ENCODE measurements around the gene KTN1. TPM values are rescaled to one million over a fixed set of nuclear protein-coding genes. Genes with fewer than 3 reads are reported as not detected.

The KTN1 gene
- total RNA-seq, 1 experiment from 2014 or later, result 180 TPM

DNA sequence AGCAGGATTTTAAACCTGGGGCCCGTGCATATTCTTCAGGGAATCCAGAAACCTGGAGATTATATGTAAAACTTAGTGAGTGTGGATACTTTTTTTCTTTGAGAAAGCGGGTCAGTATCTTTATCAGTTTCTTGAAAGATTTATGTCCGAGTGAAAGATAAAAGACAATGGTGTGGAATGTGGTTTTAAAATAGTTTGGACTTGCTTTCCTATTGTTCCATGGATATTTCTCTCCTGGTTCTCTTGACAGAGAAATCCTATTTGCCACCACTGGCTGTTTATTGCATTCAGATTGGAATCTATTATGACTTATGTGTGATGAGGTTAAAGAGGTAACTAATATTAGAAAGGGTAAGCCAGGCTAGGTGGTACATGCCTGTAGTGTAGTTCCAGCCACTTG lies 27.4 kb downstream of the KTN1 start:
- intact Hi-C loops (cut with micrococcal nuclease), result no loop called here
- peak overlapping the region; percentile 50 for H3K27ac Mint-ChIP-seq (ENCODE audit: low read depth, unreplicated experiment)

DNA sequence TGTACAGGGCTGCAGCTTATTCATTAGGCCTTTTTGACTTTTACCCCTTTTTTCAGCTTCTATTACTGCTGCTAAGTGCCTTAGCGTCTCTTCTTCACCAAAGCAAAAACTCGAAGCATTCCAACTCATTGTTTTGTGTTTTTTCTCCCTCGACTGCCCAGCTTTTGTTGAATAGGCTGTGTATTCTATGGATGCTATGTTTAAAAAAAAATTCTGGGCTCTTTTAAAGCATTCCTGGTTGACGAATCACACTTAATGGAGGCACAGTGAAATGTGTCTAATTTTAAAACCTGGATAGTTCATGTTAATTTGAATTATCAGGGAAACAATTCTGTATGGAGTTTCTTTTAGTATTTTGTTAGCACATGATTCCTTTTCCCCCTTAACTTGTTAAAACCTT lies 29.7 kb downstream of the KTN1 start:
- intact Hi-C loops (cut with micrococcal nuclease), result no loop called here

More for the DNA sequence above, 27.4 kb downstream of the KTN1 start:
- BruUV-seq (replicated peaks), result no TSS peak
- H3K9me3 Mint-ChIP-seq (ENCODE audit: unreplicated experiment), result no peaks in the 10 kb centered on the region
- H3K36me3 Mint-ChIP-seq (ENCODE audit: insufficient read depth, unreplicated experiment), result peaks cover 10% of the 10 kb centered on the region
- H3K4me3 Mint-ChIP-seq (ENCODE audit: unreplicated experiment), result no peak overlapping the region
- no peaks in the 10 kb centered on the region for H3K27me3 Mint-ChIP-seq (ENCODE audit: insufficient read depth, unreplicated experiment)
- no peak for DNase-seq (ENCODE audit: unreplicated experiment)
- CTCF ChIA-PET, result no interaction called here
- peaks cover 33% of the 10 kb centered on the region for H3K4me1 Mint-ChIP-seq (ENCODE audit: insufficient read depth, unreplicated experiment)
- TF ChIP-seq, protein P1, sequence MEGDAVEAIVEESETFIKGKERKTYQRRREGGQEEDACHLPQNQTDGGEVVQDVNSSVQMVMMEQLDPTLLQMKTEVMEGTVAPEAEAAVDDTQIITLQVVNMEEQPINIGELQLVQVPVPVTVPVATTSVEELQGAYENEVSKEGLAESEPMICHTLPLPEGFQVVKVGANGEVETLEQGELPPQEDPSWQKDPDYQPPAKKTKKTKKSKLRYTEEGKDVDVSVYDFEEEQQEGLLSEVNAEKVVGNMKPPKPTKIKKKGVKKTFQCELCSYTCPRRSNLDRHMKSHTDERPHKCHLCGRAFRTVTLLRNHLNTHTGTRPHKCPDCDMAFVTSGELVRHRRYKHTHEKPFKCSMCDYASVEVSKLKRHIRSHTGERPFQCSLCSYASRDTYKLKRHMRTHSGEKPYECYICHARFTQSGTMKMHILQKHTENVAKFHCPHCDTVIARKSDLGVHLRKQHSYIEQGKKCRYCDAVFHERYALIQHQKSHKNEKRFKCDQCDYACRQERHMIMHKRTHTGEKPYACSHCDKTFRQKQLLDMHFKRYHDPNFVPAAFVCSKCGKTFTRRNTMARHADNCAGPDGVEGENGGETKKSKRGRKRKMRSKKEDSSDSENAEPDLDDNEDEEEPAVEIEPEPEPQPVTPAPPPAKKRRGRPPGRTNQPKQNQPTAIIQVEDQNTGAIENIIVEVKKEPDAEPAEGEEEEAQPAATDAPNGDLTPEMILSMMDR (IDR thresholded peaks at IDR 0.05; ENCODE audit: unreplicated experiment), result no peak
- POLR2A ChIA-PET, result interaction anchor here (0.6 to 1.7 kb wide), 2 partner anchors 26 to 63 kb away, joined by 4 to 10 read pairs; no protein-coding TSS in a partner anchor

DNA sequence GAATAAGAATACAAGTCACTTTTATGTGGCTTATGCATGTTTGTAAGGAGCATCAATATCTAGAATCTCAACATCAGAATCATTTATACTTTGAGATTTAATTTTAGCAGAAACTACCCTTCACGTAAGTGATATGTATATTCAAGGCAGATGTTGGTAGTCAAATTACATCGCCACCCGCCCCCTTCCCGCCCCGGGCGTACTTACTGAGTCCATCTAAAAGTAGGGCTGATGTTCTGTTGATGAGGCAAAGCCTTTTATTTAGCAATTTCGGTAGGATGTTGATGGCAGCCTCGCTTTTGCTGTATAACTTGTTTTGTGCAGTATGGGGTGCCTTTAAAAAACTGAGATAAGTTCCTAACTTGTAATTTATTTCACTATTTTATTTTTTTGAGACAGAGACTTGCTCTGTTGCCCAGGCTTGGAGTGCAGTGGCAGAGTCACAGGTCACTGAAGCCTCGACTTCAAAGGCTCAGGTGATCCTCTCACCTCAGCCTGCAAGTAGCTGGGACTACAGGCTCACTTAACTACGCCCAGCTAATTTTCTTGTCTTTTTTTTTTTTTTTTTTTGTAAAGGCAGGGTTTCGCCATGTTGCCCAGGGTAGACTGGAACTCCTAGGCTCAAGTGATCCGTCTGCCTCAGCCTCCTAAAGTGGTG lies 30.8 kb downstream of the KTN1 start:
- no peak overlapping the region for H3K4me3 Mint-ChIP-seq (ENCODE audit: unreplicated experiment)
- H3K27me3 Mint-ChIP-seq (ENCODE audit: insufficient read depth, unreplicated experiment), result no peaks in the 10 kb centered on the region
- no TSS peak for BruUV-seq (replicated peaks)
- peaks cover 42% of the 10 kb centered on the region for H3K36me3 Mint-ChIP-seq (ENCODE audit: insufficient read depth, unreplicated experiment)
- no peak overlapping the region for H3K27ac Mint-ChIP-seq (ENCODE audit: low read depth, unreplicated experiment)
- no peaks in the 10 kb centered on the region for H3K9me3 Mint-ChIP-seq (ENCODE audit: unreplicated experiment)
- ChIA-PET CTCF (interaction anchor here (0.7 kb wide), 1 partner anchor 164 kb away, joined by 3 read pairs; no protein-coding TSS in a partner anchor), POLR2A (no interaction called here)
- no peak for DNase-seq (ENCODE audit: unreplicated experiment)
- TF ChIP-seq, protein P1 (IDR thresholded peaks at IDR 0.05; ENCODE audit: unreplicated experiment), result no peak
- H3K4me1 Mint-ChIP-seq (ENCODE audit: insufficient read depth, unreplicated experiment), result peaks cover 46% of the 10 kb centered on the region
- intact Hi-C loops (cut with micrococcal nuclease), result no loop called here

More for the DNA sequence above, 29.7 kb downstream of the KTN1 start:
- no TSS peak for BruUV-seq (replicated peaks)
- Mint-ChIP-seq H3K27ac (ENCODE audit: low read depth, unreplicated experiment) (no peak overlapping the region), H3K4me1 (ENCODE audit: insufficient read depth, unreplicated experiment) (peaks cover 43% of the 10 kb centered on the region), H3K9me3 (ENCODE audit: unreplicated experiment) (no peaks in the 10 kb centered on the region), H3K27me3 (ENCODE audit: insufficient read depth, unreplicated experiment) (no peaks in the 10 kb centered on the region), H3K4me3 (ENCODE audit: unreplicated experiment) (peak overlapping the region; percentile 44), H3K36me3 (ENCODE audit: insufficient read depth, unreplicated experiment) (peaks cover 33% of the 10 kb centered on the region)
- POLR2A ChIA-PET, result interaction anchor here (0.6 to 1.4 kb wide), 5 partner anchors 9 to 328 kb away, joined by 3 to 4 read pairs (median 4); no protein-coding TSS in a partner anchor
- no peak for DNase-seq (ENCODE audit: unreplicated experiment)
- TF ChIP-seq, protein P1 (IDR thresholded peaks at IDR 0.05; ENCODE audit: unreplicated experiment), result no peak
- CTCF ChIA-PET, result interaction anchor here (0.6 kb wide), 1 partner anchor 163 kb away, joined by 5 read pairs; no protein-coding TSS in a partner anchor

DNA sequence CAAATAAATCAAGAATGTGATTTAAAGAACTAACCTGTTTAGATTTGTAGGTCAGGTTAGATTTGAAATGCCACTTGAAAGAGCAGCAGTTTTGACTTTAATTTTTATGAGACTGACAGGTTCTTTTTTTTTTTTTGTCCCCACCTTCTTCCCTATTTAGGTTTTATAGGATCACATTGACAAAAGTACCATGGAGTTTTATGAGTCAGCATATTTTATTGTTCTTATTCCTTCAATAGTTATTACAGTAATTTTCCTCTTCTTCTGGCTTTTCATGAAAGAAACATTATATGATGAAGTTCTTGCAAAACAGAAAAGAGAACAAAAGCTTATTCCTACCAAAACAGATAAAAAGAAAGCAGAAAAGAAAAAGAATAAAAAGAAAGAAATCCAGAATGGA lies 31.9 kb downstream of the KTN1 start:
- ChIA-PET POLR2A (interaction anchor here (0.6 kb wide), 1 partner anchor 62 kb away, joined by 3 read pairs; no protein-coding TSS in a partner anchor), CTCF (interaction anchor here (1.0 kb wide), 1 partner anchor 166 kb away, joined by 3 read pairs; no protein-coding TSS in a partner anchor)
- BruUV-seq (replicated peaks), result no TSS peak
- intact Hi-C loops (cut with micrococcal nuclease), result no loop called here
- Mint-ChIP-seq H3K4me3 (ENCODE audit: unreplicated experiment) (no peak overlapping the region), H3K9me3 (ENCODE audit: unreplicated experiment) (no peaks in the 10 kb centered on the region), H3K27ac (ENCODE audit: low read depth, unreplicated experiment) (no peak overlapping the region), H3K27me3 (ENCODE audit: insufficient read depth, unreplicated experiment) (no peaks in the 10 kb centered on the region), H3K36me3 (ENCODE audit: insufficient read depth, unreplicated experiment) (peaks cover 52% of the 10 kb centered on the region), H3K4me1 (ENCODE audit: insufficient read depth, unreplicated experiment) (peaks cover 44% of the 10 kb centered on the region)
- TF ChIP-seq, protein P1 (IDR thresholded peaks at IDR 0.05; ENCODE audit: unreplicated experiment), result no peak
- no peak for DNase-seq (ENCODE audit: unreplicated experiment)

Measured in MCF 10A (cell line).